ENCODE results near the gene RBP3. TPM values are rescaled to one million over a fixed set of nuclear protein-coding genes. Genes with fewer than 3 reads are reported as not detected.

The RBP3 gene
- total RNA-seq, 1 donor from 2014 or later: not detected

- DNase-seq: no peak
- no peaks in the 10 kb centered on the region for H3K9me3 Mint-ChIP-seq (ENCODE audit: unreplicated experiment)
- peaks cover 5% of the 10 kb centered on the region for H3K4me1 Mint-ChIP-seq (ENCODE audit: low read depth, unreplicated experiment)
- no peak for TF ChIP-seq CTCF (IDR thresholded peaks at IDR 0.05; ENCODE audit: partially characterized antibody, unreplicated experiment)
- H3K27ac Mint-ChIP-seq (ENCODE audit: unreplicated experiment): no peak overlapping the region
- H3K36me3 Mint-ChIP-seq (ENCODE audit: unreplicated experiment): no peaks in the 10 kb centered on the region
- no peak overlapping the region for H3K4me3 Mint-ChIP-seq (ENCODE audit: unreplicated experiment)
- H3K27me3 Mint-ChIP-seq (ENCODE audit: unreplicated experiment): peaks cover 4% of the 10 kb centered on the region
Observed at GRCh38 chr10:47317251-47317650, 30.9 kb upstream of the RBP3 start.

- H3K4me3 Mint-ChIP-seq (ENCODE audit: unreplicated experiment): no peak overlapping the region
- H3K27me3 Mint-ChIP-seq (ENCODE audit: unreplicated experiment): peaks cover 5% of the 10 kb centered on the region
- DNase-seq: no peak
- H3K4me1 Mint-ChIP-seq (ENCODE audit: low read depth, unreplicated experiment): peaks cover 5% of the 10 kb centered on the region
- no peak overlapping the region for H3K27ac Mint-ChIP-seq (ENCODE audit: unreplicated experiment)
- H3K36me3 Mint-ChIP-seq (ENCODE audit: unreplicated experiment): no peaks in the 10 kb centered on the region
- TF ChIP-seq CTCF (IDR thresholded peaks at IDR 0.05; ENCODE audit: partially characterized antibody, unreplicated experiment): no peak
- H3K9me3 Mint-ChIP-seq (ENCODE audit: unreplicated experiment): no peaks in the 10 kb centered on the region
Observed at GRCh38 chr10:47318706-47319105, 29.5 kb upstream of the RBP3 start.

GRCh38 chr10:47319784-47320183, 28.4 kb upstream of the RBP3 start:
- Mint-ChIP-seq H3K4me1 (ENCODE audit: low read depth, unreplicated experiment) (peaks cover 5% of the 10 kb centered on the region), H3K36me3 (ENCODE audit: unreplicated experiment) (no peaks in the 10 kb centered on the region), H3K27ac (ENCODE audit: unreplicated experiment) (no peak overlapping the region), H3K4me3 (ENCODE audit: unreplicated experiment) (no peak overlapping the region), H3K27me3 (ENCODE audit: unreplicated experiment) (peaks cover 6% of the 10 kb centered on the region), H3K9me3 (ENCODE audit: unreplicated experiment) (no peaks in the 10 kb centered on the region)
- no peak for DNase-seq
- TF ChIP-seq CTCF (IDR thresholded peaks at IDR 0.05; ENCODE audit: partially characterized antibody, unreplicated experiment): no peak

- Mint-ChIP-seq H3K36me3 (ENCODE audit: unreplicated experiment) (no peaks in the 10 kb centered on the region), H3K27ac (ENCODE audit: unreplicated experiment) (no peak overlapping the region), H3K27me3 (ENCODE audit: unreplicated experiment) (peaks cover 8% of the 10 kb centered on the region), H3K4me3 (ENCODE audit: unreplicated experiment) (no peak overlapping the region), H3K4me1 (ENCODE audit: low read depth, unreplicated experiment) (peaks cover 6% of the 10 kb centered on the region), H3K9me3 (ENCODE audit: unreplicated experiment) (peaks cover 3% of the 10 kb centered on the region)
- no peak for DNase-seq
- TF ChIP-seq CTCF (IDR thresholded peaks at IDR 0.05; ENCODE audit: partially characterized antibody, unreplicated experiment): no peak
Observed at GRCh38 chr10:47320812-47321211, 27.4 kb upstream of the RBP3 start.

- H3K4me1 Mint-ChIP-seq (ENCODE audit: low read depth, unreplicated experiment): peaks cover 8% of the 10 kb centered on the region
- H3K9me3 Mint-ChIP-seq (ENCODE audit: unreplicated experiment): peaks cover 4% of the 10 kb centered on the region
- H3K36me3 Mint-ChIP-seq (ENCODE audit: unreplicated experiment): no peaks in the 10 kb centered on the region
- no peak overlapping the region for H3K27ac Mint-ChIP-seq (ENCODE audit: unreplicated experiment)
- peaks cover 9% of the 10 kb centered on the region for H3K27me3 Mint-ChIP-seq (ENCODE audit: unreplicated experiment)
- no peak overlapping the region for H3K4me3 Mint-ChIP-seq (ENCODE audit: unreplicated experiment)
- DNase-seq: no peak
- TF ChIP-seq CTCF (IDR thresholded peaks at IDR 0.05; ENCODE audit: partially characterized antibody, unreplicated experiment): no peak
Observed at GRCh38 chr10:47321521-47322195, 26.5 kb upstream of the RBP3 start.

Measured in glutamatergic neuron (in vitro differentiated cells).